ENCODE results near the gene SEL1L. TPM values are rescaled to one million over a fixed set of nuclear protein-coding genes. Genes with fewer than 3 reads are reported as not detected.
"Not testable (repeated sequence)": the region's sequence is repeated elsewhere in the genome, so short reads cannot be mapped to it uniquely, and the experiment has no call there.

The SEL1L gene
- total RNA-seq, 2 donors from 2014 or later = 54.9 to 113 TPM

DNA sequence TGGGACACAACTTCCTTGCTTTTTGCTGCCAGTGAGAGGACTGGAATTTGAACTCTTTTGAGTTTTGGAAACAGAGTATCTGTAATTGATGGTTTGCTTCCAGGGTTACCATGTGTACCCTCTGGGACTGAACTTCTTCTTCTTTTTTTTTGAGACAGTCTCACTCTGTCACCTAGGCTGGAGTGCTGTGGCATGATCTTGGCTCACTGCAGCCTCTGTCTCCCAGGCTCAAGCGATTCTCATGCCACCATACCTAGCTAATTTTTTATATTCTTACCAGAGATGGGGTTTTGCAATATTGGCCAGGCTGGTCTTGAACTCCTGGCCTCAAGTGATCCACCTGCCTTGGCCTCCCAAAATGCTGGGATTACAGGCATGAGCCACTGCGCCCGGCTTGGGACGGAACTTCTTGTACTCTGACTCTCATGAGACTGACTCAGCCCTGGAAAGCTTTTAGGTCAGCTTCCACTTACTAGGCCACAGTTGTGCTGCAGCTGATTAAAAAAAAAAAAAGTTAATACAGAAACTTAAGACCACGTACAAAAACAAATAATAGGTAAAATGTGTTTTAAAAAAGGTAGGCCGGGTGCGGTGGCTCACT lies 15.8 kb downstream of the SEL1L start:
- Mint-ChIP-seq H3K4me1 (ENCODE audit: low read depth in 2 of 2) (peaks cover 27 to 29% of the 10 kb centered on the region in 2 donors), H3K27me3 (no peaks in the 10 kb centered on the region)

GRCh38 chr14:81516986-81517797 lies 16.5 kb downstream of the SEL1L start:
- Mint-ChIP-seq H3K4me1 (ENCODE audit: low read depth in 2 of 2) (peaks cover 26 to 29% of the 10 kb centered on the region in 2 donors), H3K27me3 (no peaks in the 10 kb centered on the region), H3K9me3 (no peaks in the 10 kb centered on the region), H3K4me3 (no peak overlapping the region), H3K27ac (no peak overlapping the region), H3K36me3 (peaks cover 16% of the 10 kb centered on the region)
- no peak for DNase-seq (ENCODE audit: low spot score)
- no peak for ATAC-seq

More for the DNA sequence above, 15.8 kb downstream of the SEL1L start:
- Mint-ChIP-seq H3K27ac (no peak overlapping the region), H3K36me3 (peaks cover 16% of the 10 kb centered on the region), H3K4me3 (no peak overlapping the region), H3K9me3 (no peaks in the 10 kb centered on the region)
- ATAC-seq = no peak
- DNase-seq (ENCODE audit: low spot score) = no peak

DNA sequence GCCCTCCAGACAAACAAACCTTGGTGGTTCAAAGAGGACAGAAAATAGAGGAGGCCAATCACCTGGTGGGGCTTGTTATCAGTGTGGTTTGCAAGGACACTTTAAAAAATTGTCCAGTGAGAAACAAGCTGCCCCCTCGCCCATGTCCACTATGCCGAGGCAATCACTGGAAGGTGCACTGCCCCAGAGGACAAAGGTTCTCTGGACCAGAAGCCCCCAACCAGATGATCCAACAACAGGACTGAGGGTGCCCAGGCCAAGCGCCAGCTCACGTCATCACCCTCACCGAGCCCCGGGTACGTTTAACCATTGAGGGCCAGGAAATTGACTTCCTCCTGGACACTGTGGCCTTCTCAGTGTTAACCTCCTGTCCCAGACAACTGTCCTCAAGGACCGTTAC lies 17.7 kb downstream of the SEL1L start:
- ATAC-seq; H3K27me3 Mint-ChIP-seq; H3K27ac Mint-ChIP-seq; H3K4me3 Mint-ChIP-seq; DNase-seq (ENCODE audit: low spot score); H3K36me3 Mint-ChIP-seq; H3K9me3 Mint-ChIP-seq: not testable (repeated sequence)
- H3K4me1 Mint-ChIP-seq (ENCODE audit: low read depth in 2 of 2) = peaks cover 22 to 28% of the 10 kb centered on the region in 2 donors

DNA sequence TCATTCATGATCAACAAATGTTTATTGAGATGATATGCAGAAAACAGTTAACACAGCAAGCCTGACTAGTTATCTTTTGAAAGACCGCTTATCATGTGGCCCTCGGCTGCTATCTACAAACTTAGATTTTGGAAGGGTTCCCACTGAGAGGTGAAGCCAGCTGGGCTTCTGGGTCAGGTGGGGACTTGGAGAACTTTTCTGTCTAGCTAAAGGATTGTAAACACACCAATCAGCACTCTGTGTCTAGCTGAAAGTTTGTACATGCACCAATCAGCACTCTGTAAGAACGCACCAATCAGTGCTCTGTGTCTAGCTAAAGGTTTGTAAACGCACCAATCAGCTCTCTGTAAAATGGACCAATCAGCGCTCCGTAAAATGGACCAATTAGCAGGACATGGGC lies 20.8 kb downstream of the SEL1L start:
- not testable (repeated sequence) for H3K27ac Mint-ChIP-seq; H3K4me3 Mint-ChIP-seq; DNase-seq (ENCODE audit: low spot score); H3K9me3 Mint-ChIP-seq; H3K27me3 Mint-ChIP-seq; H3K36me3 Mint-ChIP-seq; ATAC-seq
- H3K4me1 Mint-ChIP-seq (ENCODE audit: low read depth in 2 of 2) = peaks cover 5 to 28% of the 10 kb centered on the region in 2 donors

GRCh38 chr14:81511111-81511904 lies 22.3 kb downstream of the SEL1L start:
- no peak for ATAC-seq
- DNase-seq (ENCODE audit: low spot score) = no peak
- Mint-ChIP-seq H3K27me3 (no peaks in the 10 kb centered on the region), H3K36me3 (peaks cover 9% of the 10 kb centered on the region), H3K27ac (no peak overlapping the region), H3K4me3 (no peak overlapping the region), H3K4me1 (ENCODE audit: low read depth in 2 of 2) (peaks cover 10 to 32% of the 10 kb centered on the region in 2 donors), H3K9me3 (no peaks in the 10 kb centered on the region)

DNA sequence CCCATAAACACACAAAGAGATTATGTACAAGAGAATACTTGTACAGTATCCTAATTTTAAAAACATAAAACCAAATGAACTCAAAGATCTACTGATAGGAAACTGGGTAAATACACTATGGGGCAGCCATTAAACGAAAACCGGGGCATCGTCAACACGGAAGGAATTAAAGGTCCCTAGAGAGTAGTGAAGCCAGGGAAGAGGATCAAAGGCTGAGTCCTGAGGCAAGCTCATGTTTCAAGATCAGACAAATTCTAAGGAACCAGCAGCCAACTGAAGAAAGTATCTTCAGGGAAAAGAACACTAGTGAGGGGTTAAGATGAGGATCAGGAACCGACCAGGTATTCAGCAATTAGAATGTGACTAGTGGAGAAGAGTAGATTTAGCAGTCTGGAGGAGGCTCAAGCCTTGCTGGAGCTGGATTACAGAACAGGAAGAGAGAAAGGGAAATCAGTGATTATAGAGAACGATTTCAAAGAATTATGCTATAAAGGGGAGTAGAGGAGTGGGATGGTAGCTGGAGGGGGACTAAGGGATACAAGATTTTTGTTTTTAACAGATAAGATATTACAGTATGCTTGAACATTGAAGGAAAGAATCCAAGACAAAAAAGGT lies 23.7 kb downstream of the SEL1L start:
- H3K27ac Mint-ChIP-seq = no peak overlapping the region
- no peak overlapping the region for H3K4me3 Mint-ChIP-seq
- peaks cover 14% of the 10 kb centered on the region for H3K36me3 Mint-ChIP-seq
- peaks cover 10 to 28% of the 10 kb centered on the region in 2 donors for H3K4me1 Mint-ChIP-seq (ENCODE audit: low read depth in 2 of 2)
- no peak for ATAC-seq
- no peaks in the 10 kb centered on the region for H3K9me3 Mint-ChIP-seq
- H3K27me3 Mint-ChIP-seq = no peaks in the 10 kb centered on the region
- no peak for DNase-seq (ENCODE audit: low spot score)

- DNase-seq (ENCODE audit: low spot score) (no peak), ATAC-seq (no peak)
- H3K4me3 Mint-ChIP-seq = no peak overlapping the region
- H3K36me3 Mint-ChIP-seq = peaks cover 14% of the 10 kb centered on the region
- no peaks in the 10 kb centered on the region for H3K27me3 Mint-ChIP-seq
- peaks cover 10 to 28% of the 10 kb centered on the region in 2 donors for H3K4me1 Mint-ChIP-seq (ENCODE audit: low read depth in 2 of 2)
- H3K9me3 Mint-ChIP-seq = no peaks in the 10 kb centered on the region
- H3K27ac Mint-ChIP-seq = no peak overlapping the region
These were observed 24.3 kb downstream of the SEL1L start for GRCh38 chr14:81509321-81509720.

GRCh38 chr14:81506487-81506886 lies 27.2 kb downstream of the SEL1L start:
- Mint-ChIP-seq H3K9me3 (no peaks in the 10 kb centered on the region), H3K27ac (no peak overlapping the region), H3K4me3 (no peak overlapping the region), H3K4me1 (ENCODE audit: low read depth in 2 of 2) (peaks cover 10 to 20% of the 10 kb centered on the region in 2 donors), H3K36me3 (peaks cover 14% of the 10 kb centered on the region), H3K27me3 (no peaks in the 10 kb centered on the region)
- no peak for DNase-seq (ENCODE audit: low spot score)
- ATAC-seq = no peak

- Mint-ChIP-seq H3K4me3 (no peak overlapping the region), H3K27me3 (no peaks in the 10 kb centered on the region), H3K9me3 (no peaks in the 10 kb centered on the region), H3K36me3 (peaks cover 21% of the 10 kb centered on the region), H3K27ac (no peak overlapping the region), H3K4me1 (ENCODE audit: low read depth in 2 of 2) (peaks cover 13 to 15% of the 10 kb centered on the region in 2 donors)
- no peak for ATAC-seq
- DNase-seq (ENCODE audit: low spot score) = no peak
These were observed 28.8 kb downstream of the SEL1L start for GRCh38 chr14:81504864-81505263.

DNA sequence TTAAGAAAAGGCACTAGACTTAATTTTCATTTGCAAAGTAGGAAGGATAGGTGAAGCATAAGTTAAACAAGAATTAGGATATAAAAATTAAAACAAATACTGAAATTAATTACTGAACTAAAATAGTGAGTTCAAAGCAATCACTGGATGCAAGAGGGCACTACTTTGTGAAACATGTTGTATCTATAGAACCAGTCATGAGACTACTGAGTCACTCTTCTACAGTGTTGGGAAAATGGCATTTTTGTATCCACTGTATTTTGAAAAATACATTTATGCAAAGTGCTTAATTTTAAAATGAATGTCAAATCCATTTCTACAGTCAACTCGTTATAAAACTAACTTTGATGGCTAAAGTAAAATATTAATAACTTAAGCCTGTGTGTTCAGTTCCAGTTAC lies 47.9 kb downstream of the SEL1L start:
- Mint-ChIP-seq H3K4me1 (ENCODE audit: low read depth in 2 of 2) (peaks cover 4 to 6% of the 10 kb centered on the region in 2 donors), H3K27ac (peak overlapping the region; percentile 26 to 74), H3K36me3 (peaks cover 31% of the 10 kb centered on the region), H3K4me3 (no peak overlapping the region), H3K27me3 (no peaks in the 10 kb centered on the region), H3K9me3 (no peaks in the 10 kb centered on the region)
- ATAC-seq (no peak), DNase-seq (ENCODE audit: low spot score) (no peak)

DNA sequence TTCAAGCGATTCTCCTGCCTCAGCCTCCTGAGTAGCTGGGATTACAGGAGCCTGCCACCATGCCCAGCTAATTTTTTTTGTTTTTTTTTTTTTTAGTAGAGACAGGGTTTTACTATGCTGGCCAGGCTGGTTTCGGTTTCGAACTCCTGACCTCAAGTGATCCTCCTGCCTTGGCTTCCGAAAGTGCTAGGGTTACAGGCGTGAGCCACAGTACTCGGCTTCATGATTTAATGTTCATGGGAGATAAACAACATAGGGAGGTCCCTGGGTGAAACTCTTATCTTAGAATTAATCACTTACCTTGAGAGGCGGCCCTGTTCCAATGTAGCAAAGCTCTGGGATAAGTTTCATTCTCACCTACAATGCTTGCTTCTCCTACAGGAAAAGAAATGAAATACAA lies 48.3 kb downstream of the SEL1L start:
- no peak overlapping the region for H3K4me3 Mint-ChIP-seq
- peak; percentile 62 to 86 for ATAC-seq
- DNase-seq (ENCODE audit: low spot score) = no peak

DNA sequence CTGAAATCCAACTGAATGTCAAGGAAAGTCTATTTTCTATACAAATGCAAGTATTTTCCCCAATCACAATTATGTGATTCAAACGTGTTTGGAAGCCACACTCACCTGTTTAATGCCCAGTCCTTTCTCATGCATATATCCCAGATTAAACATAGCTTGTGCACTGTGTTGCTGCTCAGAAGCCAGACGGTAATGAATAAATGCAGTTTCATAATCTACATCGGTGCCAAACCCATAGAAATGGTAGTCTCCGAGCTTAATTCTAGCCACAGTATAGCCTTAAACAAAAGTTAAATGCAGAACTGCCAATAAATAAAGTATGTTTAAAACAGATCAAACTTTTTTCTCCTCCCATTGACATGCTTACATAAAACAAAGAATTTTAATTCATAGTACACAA lies 49.5 kb downstream of the SEL1L start:
- no peak overlapping the region for H3K27ac Mint-ChIP-seq
- H3K36me3 Mint-ChIP-seq = peaks cover 28% of the 10 kb centered on the region
- ATAC-seq (no peak), DNase-seq (ENCODE audit: low spot score) (no peak)
- peaks cover 7% of the 10 kb centered on the region in 2 donors for H3K4me1 Mint-ChIP-seq (ENCODE audit: low read depth in 2 of 2)
- no peaks in the 10 kb centered on the region for H3K27me3 Mint-ChIP-seq
- no peak overlapping the region for H3K4me3 Mint-ChIP-seq
- no peaks in the 10 kb centered on the region for H3K9me3 Mint-ChIP-seq

More for the DNA sequence above, 48.3 kb downstream of the SEL1L start:
- Mint-ChIP-seq H3K9me3 (no peaks in the 10 kb centered on the region), H3K4me1 (ENCODE audit: low read depth in 2 of 2) (peaks cover 7% of the 10 kb centered on the region in 2 donors), H3K27ac (peak overlapping the region; percentile 26 to 74), H3K27me3 (no peaks in the 10 kb centered on the region), H3K36me3 (peaks cover 31% of the 10 kb centered on the region)

- peaks cover 10 to 13% of the 10 kb centered on the region in 2 donors for H3K4me1 Mint-ChIP-seq (ENCODE audit: low read depth in 2 of 2)
- peak overlapping the region; percentile 58 for H3K4me3 Mint-ChIP-seq
- H3K36me3 Mint-ChIP-seq = peaks cover 27% of the 10 kb centered on the region
- H3K27ac Mint-ChIP-seq = peak overlapping the region in 1 of 2 donors; percentile 56
- no peaks in the 10 kb centered on the region for H3K9me3 Mint-ChIP-seq
- no peak for DNase-seq (ENCODE audit: low spot score)
- ATAC-seq = peak; percentile 79 to 85
- H3K27me3 Mint-ChIP-seq = no peaks in the 10 kb centered on the region
These were observed 52.9 kb downstream of the SEL1L start for GRCh38 chr14:81480741-81481140.

Data from natural killer cell treated with Interleukin-12 subunit alpha and Interleukin-12 subunit beta and Interleukin-15 and Interleukin-18, amount 100 ng/mL, for 72 hours (primary cell).